Measurements from ENCODE around the gene PIP4K2C.
"Not testable (repeated sequence)": the region's sequence is repeated elsewhere in the genome, so short reads cannot be mapped to it uniquely, and the experiment has no call there.

The PIP4K2C gene

DNA sequence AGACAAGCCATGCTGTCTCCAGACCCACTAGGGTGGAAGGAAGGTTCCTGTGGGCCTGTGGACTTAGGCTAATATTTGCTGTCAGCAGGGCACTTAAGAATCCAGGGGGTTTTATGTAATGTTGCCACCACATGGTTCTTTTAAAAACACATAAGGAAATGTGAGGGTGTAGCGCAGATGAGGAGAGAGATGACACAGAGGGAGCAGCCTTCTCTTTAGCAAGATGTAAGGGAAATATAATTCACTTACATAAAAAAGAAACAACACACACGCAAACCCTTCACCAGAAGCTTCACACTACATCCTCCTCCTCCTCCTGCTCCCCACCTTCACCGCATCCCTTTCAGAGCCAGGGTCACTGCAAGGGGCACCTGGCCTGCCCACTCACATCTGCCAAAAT is 4.9 kb upstream of the PIP4K2C start:
- DNase-seq, result no peak

- no peak for DNase-seq
Observed at GRCh38 chr12:57586832-57587429, 4.1 kb upstream of the PIP4K2C start.

DNA sequence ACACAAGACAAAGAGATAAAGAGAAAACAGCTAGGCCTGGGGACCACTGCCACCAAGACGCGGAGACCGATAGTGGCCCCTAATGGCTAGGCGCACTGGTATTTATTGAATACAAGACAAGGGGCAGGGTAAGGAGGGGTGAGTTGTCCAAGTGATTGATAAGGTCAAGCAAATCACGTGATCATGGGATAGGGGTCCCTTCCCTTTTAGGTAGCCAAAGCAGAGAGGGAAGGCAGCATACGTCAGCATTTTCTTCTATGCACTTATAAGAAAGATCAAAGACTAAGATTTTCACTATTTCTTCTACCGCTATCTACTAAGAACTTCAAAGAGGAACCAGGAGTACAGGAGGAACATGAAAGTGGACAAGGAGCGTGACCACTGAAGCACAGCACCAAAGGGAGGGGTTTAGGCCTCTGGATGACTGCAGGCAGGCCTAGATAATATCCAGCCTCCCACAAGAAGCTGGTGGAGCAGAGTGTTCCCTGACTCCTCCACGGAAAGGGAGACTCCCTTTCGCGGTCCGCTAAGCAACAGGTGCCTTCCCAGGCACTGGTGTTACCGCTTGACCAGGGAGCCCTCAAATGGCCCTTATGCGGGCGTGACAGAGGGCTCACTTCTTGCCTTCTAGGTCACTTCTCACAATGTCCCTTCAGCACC is 1.9 kb upstream of the PIP4K2C start:
- not testable (repeated sequence) for DNase-seq

- no peak for DNase-seq
Observed at GRCh38 chr12:57590479-57590863, 521 bp upstream of the PIP4K2C start.

GRCh38 chr12:57591782-57592325 is 862 bp downstream of the PIP4K2C start:
- no peak for DNase-seq

DNA sequence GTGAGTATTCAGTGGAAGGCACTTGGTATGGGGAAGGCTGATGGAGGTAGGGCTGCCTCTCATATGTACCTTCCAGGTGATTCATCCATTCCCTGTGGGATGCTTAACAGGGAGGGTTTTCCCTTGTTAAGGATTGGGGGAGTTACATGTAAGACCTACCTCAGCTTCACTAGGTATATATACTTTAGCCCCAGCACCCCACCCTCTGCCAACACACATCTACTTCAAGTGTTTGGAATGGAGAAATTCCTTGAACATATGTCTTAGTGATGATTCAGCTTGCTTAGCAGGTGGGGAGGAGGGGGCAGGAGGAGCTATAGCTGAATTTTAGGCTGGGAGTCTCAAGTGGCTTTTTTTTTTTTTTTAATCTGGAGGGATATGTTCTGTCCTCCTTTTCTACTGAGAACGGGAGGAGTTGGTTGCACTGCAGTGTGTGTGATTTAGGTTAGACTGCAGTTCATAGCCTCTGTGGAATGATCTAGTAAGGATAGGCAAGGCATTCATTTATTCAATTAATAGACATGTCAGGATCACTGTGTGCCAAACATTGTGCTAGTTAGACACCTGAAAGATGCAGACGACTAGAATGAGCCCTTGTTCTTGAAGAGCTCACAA is 1.7 kb downstream of the PIP4K2C start:
- no peak for DNase-seq

DNA sequence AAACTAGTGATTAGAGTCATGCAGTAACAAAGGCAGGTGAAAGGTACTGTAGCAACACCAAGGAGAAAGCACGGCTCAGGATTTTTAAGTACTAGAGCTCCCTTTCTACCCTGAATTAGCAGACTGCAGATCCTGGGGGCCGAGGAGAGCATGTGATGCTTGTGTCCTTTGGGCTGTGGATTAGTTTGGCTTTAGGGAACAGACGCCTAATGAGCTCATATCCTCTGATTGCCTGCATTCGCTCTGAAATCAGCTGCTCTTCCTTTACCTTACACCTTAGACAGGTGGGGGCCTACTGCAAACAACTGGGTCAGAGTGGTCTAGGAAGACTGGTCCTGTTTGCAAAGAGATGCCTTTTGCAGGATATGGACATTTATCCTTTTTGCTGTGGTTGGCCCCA is 2.2 kb downstream of the PIP4K2C start:
- no peak for DNase-seq

DNA sequence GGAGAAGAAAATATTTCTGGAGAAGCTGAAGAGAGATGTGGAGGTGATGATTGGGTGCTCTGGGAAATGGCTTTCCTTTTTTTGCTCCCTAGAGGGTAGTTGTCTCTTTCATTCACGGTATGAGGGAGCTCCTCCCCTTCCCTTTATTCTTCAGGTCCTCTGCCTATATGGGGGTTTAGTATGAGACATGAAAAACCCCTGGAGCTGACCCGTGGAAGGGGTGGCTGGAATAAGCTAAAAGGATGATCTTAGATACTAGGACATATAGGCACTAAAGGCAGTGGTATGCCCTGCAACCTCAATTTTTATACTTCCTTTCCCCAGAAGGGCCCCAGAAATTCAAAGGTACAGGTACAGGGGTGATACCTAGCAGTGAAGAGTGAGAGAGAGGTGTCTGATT is 9.4 kb downstream of the PIP4K2C start:
- no peak for DNase-seq

DNA sequence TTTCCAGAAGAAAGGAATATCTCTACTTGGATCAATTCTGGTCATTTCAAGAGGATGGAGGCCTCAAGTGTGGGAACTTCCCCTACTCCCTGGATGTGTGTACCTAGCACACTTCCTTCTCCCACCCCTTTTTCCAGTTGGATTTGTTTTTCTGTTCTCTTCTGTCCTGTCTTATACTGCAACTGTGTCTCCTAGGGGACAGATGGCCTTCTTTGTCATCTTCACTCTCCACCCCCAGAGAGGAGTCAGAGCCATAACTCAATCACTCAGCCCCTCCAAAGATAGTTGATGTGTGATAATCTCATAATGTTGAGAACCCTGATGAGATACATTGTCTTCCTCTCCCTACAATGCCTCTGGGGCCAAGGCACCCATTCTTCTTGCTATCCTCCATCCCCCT is 11.6 kb downstream of the PIP4K2C start:
- no peak for DNase-seq

DNA sequence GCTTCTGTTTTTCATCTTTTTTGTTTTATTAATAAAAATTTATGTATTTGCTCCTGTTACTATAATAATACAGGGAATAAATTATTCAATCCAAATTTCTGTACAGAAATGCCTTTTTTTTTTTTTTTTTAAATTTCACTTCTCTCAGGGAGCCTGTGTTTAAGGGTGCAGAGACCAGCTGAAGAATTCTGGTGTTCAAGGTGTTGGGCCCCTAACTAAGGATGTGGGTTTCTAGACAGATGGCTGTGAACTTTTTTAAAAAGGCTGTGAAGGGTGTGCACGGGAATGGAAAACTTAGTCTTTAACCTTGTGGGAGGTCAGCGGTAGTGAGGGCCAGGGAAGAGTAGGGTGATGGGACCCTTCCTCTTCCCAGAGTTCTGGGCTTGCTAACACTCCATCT is 12.3 kb downstream of the PIP4K2C start:
- DNase-seq, result no peak

DNA sequence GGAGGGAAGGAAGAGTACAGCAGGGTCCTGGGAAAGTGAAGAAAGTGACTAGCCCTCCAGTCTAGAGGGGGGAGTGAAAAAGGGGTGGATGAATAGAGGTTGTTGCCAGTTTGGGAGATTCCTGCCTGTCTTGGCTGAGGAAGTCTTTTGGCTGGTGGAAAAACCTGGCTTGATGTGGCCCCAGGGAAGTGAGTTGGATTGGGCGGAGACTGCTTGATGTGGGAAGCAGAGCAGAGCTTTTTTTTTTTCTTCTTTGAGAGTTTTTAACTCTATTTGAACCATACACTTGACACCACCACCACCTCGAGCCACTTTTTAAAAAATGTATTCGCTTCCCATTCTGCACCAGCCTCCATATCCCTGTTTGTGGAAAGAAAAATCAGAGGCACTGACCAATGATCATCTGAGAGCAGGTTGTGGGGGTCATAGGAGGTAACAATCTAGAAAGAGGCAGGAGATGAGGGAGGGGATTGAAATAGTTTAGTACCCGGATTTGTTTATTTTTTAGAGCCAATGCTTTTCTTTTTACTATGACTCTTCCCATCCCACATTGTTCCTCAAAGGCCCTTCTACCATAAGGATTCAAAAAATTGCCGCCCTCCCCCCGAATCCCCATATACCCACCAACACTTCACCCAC is 12.9 kb downstream of the PIP4K2C start:
- DNase-seq, result no peak

DNA sequence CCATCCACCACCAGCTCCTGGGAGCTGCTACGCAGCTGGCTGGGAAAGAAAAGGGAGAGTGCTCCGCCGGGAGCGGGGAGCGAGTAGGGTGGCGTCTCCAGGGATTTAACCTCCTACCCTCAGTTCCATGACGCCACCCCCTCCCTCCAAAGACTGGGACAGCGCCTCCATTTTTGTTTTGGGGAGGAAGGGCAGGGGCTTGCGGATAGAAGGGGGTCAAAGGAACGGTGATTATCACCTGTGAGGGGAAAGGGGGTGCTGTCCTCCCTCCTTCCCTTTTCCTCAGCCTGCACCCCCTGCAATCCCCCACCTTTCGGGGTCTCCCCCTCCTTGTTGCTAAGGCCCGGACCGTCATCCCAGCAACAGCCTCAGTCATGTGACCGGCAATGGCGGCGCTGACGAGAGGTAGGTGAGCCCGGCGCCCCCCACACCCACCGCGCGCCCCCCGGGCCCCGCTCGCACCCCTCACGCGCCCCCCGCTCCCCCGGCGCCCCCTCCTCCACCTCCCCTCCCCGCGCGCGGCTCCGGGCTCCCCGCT is 13.5 kb downstream of the PIP4K2C start, which contains the start of gene DTX3:
TSS of gene DTX3 (plus strand) at position 371 of the 538 bp plus-strand sequence. CDS start 1,694 bp downstream, outside the sequence.
- DNase-seq, result no peak

GRCh38 chr12:57604992-57605810 is 14.2 kb downstream of the PIP4K2C start:
- no peak for DNase-seq

DNA sequence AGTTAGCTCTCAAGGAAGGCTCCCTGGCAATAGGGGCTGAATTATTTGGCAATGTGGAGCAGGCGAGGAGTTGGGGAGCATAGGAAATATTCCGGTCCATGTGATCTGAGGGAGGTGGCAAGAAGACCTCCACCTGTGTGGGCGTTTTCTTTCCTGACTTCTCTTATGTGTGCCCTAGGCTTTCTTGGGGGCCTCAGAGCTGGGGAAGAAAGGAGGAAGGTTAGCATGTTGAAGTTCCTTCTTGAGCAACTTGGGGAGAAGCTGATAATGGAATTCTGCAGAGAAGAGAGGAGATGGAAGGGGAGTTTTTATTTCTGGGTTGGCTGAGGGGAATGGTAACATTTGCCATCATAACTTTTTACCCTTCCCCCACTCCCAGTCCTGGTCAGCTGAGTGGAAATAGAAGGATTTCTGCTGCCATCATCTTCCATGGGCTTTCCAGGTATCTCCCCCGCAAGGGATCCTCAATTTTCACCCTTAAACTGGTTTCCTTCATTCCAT is 14.9 kb downstream of the PIP4K2C start:
- no peak for DNase-seq

DNA sequence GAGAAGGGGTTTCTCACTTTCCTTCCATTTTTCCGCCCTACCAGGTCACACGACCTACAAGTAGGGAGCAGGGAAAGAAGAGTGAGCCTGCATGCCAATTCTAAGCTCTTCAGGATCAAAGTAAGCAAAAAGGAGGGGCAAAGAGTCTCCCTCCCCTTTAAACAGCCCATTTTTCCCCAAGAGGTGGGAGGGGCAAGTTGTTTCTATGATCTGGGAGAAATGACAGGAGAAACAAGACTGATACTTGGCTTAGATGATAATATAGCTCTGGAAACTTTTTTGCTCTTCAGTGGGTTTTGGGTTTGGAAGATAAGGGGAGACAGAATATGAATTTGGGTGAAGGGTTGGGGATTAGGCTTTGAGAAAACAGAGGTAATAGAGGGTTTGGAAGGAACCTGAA is 15.4 kb downstream of the PIP4K2C start:
- DNase-seq, result no peak

GRCh38 chr12:57606821-57607220 is 15.8 kb downstream of the PIP4K2C start:
- DNase-seq, result no peak

DNA sequence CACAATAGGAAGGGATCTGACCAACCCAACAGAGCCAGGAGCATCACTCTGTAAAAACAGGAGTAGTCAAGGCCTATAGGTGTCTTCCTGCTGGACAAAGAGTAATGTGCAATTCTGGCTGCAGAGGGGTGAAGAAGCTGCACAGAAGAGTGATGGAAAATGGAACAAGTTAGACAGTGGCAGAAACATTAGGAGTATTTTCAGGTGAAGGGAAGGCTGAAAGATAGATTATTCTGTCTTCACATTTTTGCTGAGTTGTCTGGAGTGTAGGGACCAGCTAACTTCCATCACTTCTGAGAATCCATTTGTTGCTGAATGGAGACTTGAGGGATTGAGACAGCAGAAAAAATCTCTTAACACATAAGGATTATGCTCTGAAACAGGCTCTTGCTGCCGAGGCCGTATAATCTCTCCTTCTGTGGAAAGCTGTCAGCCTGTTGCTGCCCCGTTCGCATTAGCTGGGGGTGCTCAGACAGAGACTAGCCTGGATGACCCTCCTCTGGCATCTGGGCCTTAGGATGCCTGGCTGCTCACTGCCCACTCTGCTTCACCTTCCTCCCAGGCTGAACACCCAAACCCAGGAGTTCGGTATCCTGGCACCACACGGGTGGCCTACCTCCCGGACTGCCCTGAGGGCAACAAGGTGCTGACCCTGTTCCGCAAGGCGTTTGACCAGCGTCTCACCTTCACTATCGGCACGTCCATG is 17.1 kb downstream of the PIP4K2C start:
- no peak for DNase-seq

- DNase-seq, result no peak
Observed at GRCh38 chr12:57609101-57609780, 18.2 kb downstream of the PIP4K2C start.

- DNase-seq, result no peak
Observed at GRCh38 chr12:57609781-57610553, 19.0 kb downstream of the PIP4K2C start.

- no peak for DNase-seq
Observed at GRCh38 chr12:57610554-57611107, 19.6 kb downstream of the PIP4K2C start.
